Suprapubic skin (tissue), 4 donors: ENCODE measurements around the gene DARS1. TPM values are rescaled to one million over a fixed set of nuclear protein-coding genes. Genes with fewer than 3 reads are reported as not detected.
A peak's percentile ranks its signal among the peaks of the same experiment; 100 is the strongest.

Source experiments
- DNase-seq, 2 donors: peaks; one replicate each; pipeline ENCODE4 v3.0.0-alpha.2; 2019; ENCODE audit warnings: low spot score in 2 of 2
- H3K27ac ChIP-seq: fragments of 200-600 bp; sonication (generic); one replicate; pipeline ENCODE4 v1.5.1; 2019
- H3K27me3 ChIP-seq: fragments of 200-600 bp; sonication (generic); one replicate; pipeline ENCODE4 v1.5.1; 2019
- H3K36me3 ChIP-seq: fragments of 200-600 bp; sonication (generic); one replicate; pipeline ENCODE4 v1.5.1; 2019
- H3K4me1 ChIP-seq: fragments of 200-600 bp; sonication (generic); one replicate; pipeline ENCODE4 v1.5.1; 2019
- H3K4me3 ChIP-seq: fragments of 200-600 bp; sonication (generic); one replicate; pipeline ENCODE4 v1.5.1; 2019; ENCODE audit warnings: mild to moderate bottlenecking
- H3K9me3 ChIP-seq: fragments of 200-600 bp; sonication (generic); one replicate; pipeline ENCODE4 v1.5.1; 2019
- EP300 ChIP-seq: sonication (generic); formaldehyde crosslinking; IDR thresholded peaks from one replicate; pipeline ENCODE4 v1.6.1; 2017; ENCODE audit warnings: antibody characterized with exemption
- POLR2A ChIP-seq, 2 donors: fragments of 450-650 bp; IDR thresholded peaks; one replicate each; pipeline ENCODE4 v1.6.1; 2017; ENCODE audit warnings: antibody characterized with exemption in 2 of 2, mild to moderate bottlenecking in 2 of 2, moderate library complexity in 2 of 2
- POLR2AphosphoS5 ChIP-seq, 3 donors: sonication (generic); formaldehyde crosslinking; IDR thresholded peaks; one replicate each; pipeline ENCODE4 v1.6.1; 2017; ENCODE audit warnings: antibody characterized with exemption in 3 of 3
- WGBS: methylation state at CpG from one replicate; pipeline ENCODE4 v1.1.5; 2018; 5-methylcytosine and 5-hydroxymethylcytosine counted together
- total RNA-seq, 4 donors: library from RNA; depleted of rRNA; stranded (reverse); fragments of >200 nt; gene quantifications; one replicate each; pipeline ENCODE4 v1.1.0, GENCODE V29; 2016
- TF ChIP-seq, protein P1 (sequence below), 2 donors: fragments of 200-600 bp in 1 of 2; fragments of 450-650 bp in 1 of 2; sonication (generic) in 1 of 2; IDR thresholded peaks; one replicate each; pipeline ENCODE4 v1.5.1; 2016 to 2019; ENCODE audit warnings: antibody characterized with exemption in 2 of 2, mild to moderate bottlenecking in 1 of 2, moderate library complexity in 1 of 2

DARS1 gene
- total RNA-seq, 4 donors from 2014 or later: 63.1 to 82.6 (median 67.4) TPM

DNA sequence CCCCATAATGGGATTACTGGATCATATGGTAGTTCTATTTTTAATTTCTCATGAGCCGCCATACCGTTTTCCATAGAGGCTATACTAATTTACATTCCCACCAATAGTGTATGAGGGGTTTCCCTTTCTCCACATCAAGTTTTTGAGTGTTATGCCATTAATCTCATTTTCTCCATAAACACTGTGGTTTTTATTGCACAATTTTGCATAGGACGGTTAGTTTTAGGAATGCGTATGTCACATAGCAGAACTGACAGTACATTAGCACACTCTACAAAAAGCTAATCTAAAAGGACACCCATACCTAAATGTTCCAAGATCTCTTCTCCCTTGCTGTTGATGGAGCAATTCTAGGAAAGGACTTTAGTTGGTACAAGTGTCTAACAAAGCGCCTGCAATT is 32.5 kb downstream of the DARS1 start:
- Histone ChIP-seq H3K9me3 (no peaks in the 10 kb centered on the region), H3K36me3 (no peaks in the 10 kb centered on the region), H3K27me3 (no peaks in the 10 kb centered on the region), H3K4me3 (no peak overlapping the region), H3K4me1 (peaks cover 12% of the 10 kb centered on the region), H3K27ac (no peak overlapping the region)
- DNase-seq: no peak
- 96% methylated on average over 5 of the region's 5 CpGs for WGBS
- TF ChIP-seq, protein P1, sequence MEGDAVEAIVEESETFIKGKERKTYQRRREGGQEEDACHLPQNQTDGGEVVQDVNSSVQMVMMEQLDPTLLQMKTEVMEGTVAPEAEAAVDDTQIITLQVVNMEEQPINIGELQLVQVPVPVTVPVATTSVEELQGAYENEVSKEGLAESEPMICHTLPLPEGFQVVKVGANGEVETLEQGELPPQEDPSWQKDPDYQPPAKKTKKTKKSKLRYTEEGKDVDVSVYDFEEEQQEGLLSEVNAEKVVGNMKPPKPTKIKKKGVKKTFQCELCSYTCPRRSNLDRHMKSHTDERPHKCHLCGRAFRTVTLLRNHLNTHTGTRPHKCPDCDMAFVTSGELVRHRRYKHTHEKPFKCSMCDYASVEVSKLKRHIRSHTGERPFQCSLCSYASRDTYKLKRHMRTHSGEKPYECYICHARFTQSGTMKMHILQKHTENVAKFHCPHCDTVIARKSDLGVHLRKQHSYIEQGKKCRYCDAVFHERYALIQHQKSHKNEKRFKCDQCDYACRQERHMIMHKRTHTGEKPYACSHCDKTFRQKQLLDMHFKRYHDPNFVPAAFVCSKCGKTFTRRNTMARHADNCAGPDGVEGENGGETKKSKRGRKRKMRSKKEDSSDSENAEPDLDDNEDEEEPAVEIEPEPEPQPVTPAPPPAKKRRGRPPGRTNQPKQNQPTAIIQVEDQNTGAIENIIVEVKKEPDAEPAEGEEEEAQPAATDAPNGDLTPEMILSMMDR (IDR thresholded peaks at IDR 0.05): no peak
- TF ChIP-seq POLR2AphosphoS5 (IDR thresholded peaks at IDR 0.05): no peak
- TF ChIP-seq EP300: no peak
- no peak for TF ChIP-seq POLR2A (IDR thresholded peaks at IDR 0.05)

DNA sequence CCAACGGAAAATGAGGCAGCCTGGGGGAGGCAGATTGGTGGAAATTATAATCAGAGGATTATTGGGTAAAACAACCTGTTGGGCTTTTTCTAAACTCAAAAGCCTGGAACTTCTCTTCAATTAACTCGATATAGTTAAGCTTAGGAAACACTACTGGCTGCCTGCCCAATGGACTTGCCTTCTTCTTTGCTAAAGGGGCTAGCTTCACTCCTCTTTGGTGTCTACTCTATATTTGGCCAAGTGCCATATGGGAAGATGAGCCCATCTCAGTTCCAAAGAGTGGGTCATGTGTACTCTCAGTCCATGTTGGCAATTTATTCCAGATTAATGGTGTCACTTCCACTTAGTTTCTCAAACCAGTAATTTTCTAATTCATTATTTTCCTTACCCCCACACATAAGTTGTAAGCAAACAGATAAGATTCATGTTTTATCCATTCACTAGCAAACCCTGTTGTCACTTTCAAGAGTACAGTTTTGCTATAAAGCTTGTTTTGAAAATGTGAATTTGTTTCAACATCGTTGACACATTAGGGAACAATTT is 34.3 kb downstream of the DARS1 start:
- no peaks in the 10 kb centered on the region for H3K9me3 ChIP-seq
- no peak overlapping the region for H3K4me3 ChIP-seq
- H3K4me1 ChIP-seq: peaks cover 13% of the 10 kb centered on the region
- no peaks in the 10 kb centered on the region for H3K36me3 ChIP-seq
- no peak overlapping the region for H3K27ac ChIP-seq
- no peaks in the 10 kb centered on the region for H3K27me3 ChIP-seq
- TF ChIP-seq POLR2A (IDR thresholded peaks at IDR 0.05) (no peak), EP300 (no peak), POLR2AphosphoS5 (IDR thresholded peaks at IDR 0.05) (no peak)
- TF ChIP-seq, protein P1 (IDR thresholded peaks at IDR 0.05): no peak
- 85% methylated on average over 3 of the region's 3 CpGs for WGBS
- no peak for DNase-seq

DNA sequence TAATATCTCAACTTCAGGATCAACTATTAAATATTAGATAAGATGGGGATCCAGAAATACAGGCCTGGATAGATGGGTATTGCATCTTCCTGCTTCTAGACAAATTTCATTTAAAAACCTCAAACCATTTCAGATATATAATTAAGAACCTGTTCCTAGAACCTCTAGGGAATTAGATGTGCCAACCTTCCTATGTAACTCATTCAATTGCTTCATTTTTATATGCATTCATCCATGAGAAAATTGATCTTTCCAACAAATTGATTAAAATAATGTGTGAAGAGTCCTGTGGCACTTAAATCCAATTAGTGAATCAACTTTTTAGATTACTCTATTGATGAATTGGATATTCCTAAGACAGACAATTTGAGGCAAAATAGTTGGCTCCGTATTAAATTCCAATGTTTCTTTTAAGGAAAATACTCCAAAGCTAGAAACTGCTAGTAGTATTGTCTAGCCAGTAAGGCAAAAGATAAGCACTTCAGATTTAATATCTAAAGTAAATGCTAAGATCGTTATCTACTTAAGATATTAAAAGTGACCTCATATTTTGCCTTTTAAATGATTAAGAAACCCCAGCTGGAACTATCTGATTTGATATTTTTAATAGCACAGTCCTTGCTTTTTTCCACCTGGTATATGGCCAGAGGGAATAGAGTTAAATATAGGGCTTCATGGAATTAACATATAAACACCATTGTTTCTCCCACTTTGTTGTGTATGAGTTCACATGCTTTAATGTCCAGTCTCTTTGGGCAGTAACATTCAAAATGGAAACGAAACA is 35.8 kb downstream of the DARS1 start:
- no peak for DNase-seq
- H3K9me3 ChIP-seq: no peaks in the 10 kb centered on the region
- H3K4me1 ChIP-seq: peaks cover 13% of the 10 kb centered on the region
- H3K27ac ChIP-seq: no peak overlapping the region
- 59% methylated on average over 3 of the region's 3 CpGs for WGBS
- TF ChIP-seq, protein P1 (IDR thresholded peaks at IDR 0.05): no peak
- no peak for TF ChIP-seq POLR2A (IDR thresholded peaks at IDR 0.05)
- TF ChIP-seq POLR2AphosphoS5 (IDR thresholded peaks at IDR 0.05): no peak
- TF ChIP-seq EP300: no peak
- no peak overlapping the region for H3K4me3 ChIP-seq
- H3K36me3 ChIP-seq: no peaks in the 10 kb centered on the region
- H3K27me3 ChIP-seq: no peaks in the 10 kb centered on the region

DNA sequence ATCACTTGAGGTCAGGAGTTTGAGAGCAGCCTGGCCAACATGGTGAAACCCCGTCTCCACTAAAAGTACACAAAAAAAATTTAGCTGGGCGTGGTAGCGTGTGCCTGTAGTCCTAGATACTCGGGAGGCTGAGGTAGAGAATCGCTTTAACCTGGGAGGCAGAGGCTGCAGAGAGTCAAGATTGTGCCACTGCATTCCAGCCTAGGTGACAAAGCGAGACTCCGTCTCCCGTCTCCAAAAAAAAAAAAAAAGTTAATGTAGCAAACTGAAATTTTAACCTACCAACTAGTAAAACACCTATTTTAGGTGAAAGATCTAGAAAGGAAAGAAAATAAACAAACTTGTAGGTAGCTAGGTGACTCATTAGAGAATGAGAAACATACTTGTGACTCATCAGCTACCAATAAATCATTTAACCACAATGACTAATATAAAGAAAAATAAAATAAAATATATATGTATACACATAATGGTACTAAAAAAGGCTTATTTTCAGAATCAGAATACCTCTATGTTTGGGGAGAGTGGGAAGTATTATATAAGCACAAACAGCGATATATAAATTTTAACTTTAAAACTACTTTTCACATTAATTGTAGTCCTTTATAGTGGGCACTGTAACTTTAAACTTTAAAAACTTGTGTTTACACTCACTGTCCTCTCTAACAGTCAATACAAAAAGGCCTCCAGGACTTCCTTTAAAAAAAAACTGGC is 36.6 kb downstream of the DARS1 start:
- H3K4me3 ChIP-seq: no peak overlapping the region
- H3K27me3 ChIP-seq: no peaks in the 10 kb centered on the region
- peak overlapping the region; percentile 61 for H3K27ac ChIP-seq
- no peaks in the 10 kb centered on the region for H3K9me3 ChIP-seq
- 59% methylated on average over 9 of the region's 9 CpGs for WGBS
- no peak for DNase-seq
- no peaks in the 10 kb centered on the region for H3K36me3 ChIP-seq
- H3K4me1 ChIP-seq: peaks cover 13% of the 10 kb centered on the region
- no peak for TF ChIP-seq POLR2AphosphoS5 (IDR thresholded peaks at IDR 0.05)
- TF ChIP-seq, protein P1 (IDR thresholded peaks at IDR 0.05): no peak
- no peak for TF ChIP-seq POLR2A (IDR thresholded peaks at IDR 0.05)
- TF ChIP-seq EP300: no peak

DNA sequence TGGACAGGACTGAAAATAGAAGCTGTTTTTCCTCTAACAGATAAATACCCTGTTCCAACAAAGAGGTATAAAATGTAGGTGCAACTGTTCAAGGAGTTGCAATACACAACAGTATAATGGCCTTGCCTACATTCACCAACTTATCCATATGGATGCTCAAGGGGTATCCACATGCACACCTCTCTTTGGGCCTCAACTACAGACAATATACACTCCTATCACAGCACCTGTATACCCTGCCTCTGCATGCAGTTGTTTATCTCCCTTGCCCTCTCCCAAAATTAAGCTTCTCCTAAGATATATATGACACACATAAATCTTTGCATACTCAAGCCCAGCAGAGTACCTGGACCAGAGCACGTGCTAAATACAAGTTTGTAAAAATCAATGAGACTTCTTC is 37.3 kb downstream of the DARS1 start:
- no peak for DNase-seq
- TF ChIP-seq POLR2AphosphoS5 (IDR thresholded peaks at IDR 0.05) (no peak), EP300 (no peak), POLR2A (IDR thresholded peaks at IDR 0.05) (no peak)
- TF ChIP-seq, protein P1 (IDR thresholded peaks at IDR 0.05): no peak
- peak overlapping the region; percentile 61 for H3K27ac ChIP-seq
- H3K36me3 ChIP-seq: no peaks in the 10 kb centered on the region
- H3K4me3 ChIP-seq: no peak overlapping the region
- no peaks in the 10 kb centered on the region for H3K27me3 ChIP-seq
- H3K4me1 ChIP-seq: peaks cover 13% of the 10 kb centered on the region
- 63% methylated on average over 1 of the region's 1 CpG for WGBS
- no peaks in the 10 kb centered on the region for H3K9me3 ChIP-seq
